Activated effector memory CD4-positive, alpha-beta T cell treated with anti-CD3 and anti-CD28 coated beads, Interleukin-2, amount 50 U/mL, for 16 hours (primary cell): ENCODE results near the gene SF3B4.
"Not testable (repeated sequence)": the region's sequence is repeated elsewhere in the genome, so short reads cannot be mapped to it uniquely, and the experiment has no call there.

ENCODE experiments used
- DNase-seq: peaks from one replicate; pipeline ENCODE4 v3.0.0-alpha.2; 2020

The SF3B4 gene

DNA sequence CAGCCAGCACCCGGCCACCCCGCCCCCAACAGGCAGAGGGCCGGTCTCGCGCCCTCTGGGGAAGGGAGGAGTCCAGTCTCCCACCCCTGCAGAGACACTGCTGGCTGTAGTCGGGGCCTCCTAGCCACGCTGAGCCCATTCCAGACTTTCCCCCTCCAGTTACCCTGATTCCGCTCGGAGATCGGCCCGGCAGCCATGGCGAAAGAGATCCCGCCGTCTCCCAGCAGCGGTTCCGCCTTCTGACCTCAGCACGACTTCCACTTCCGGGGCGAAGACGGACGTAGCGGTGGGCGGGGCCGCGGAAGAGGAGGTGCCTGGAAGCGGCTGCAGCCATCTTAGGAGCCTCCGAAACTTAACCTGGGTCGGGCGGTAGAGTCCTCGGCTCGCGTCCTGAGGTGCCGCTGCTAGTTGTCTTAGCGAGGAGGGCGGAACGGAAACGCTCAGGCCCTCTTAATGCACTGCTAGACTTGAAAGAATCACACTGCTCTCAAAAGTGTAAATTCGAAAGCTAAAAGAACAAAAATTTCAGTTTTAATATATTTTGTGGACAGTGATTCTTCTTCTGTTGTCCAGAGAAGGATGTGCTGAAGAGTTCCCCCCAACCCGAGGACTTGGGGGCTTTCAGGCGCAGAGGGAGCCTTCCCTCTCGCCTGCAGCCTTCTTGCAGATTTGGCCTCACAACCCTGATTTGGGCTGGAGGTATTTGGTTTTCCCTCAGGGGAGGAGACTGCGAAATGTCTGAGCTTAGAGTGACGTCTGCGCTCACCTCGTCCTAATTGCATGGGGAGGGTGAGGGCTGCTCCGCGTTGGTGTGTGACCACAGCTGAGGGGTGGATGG is at the start of gene SF3B4:
Gene SF3B4, minus strand, starts transcription at position 241 of the 838 bp plus-strand sequence. Its CDS starts 44 bp downstream, at position 197.
- peak; percentile 99 for DNase-seq

GRCh38 chr1:149977345-149977744 is 49.7 kb upstream of the SF3B4 start:
- DNase-seq = no peak

DNA sequence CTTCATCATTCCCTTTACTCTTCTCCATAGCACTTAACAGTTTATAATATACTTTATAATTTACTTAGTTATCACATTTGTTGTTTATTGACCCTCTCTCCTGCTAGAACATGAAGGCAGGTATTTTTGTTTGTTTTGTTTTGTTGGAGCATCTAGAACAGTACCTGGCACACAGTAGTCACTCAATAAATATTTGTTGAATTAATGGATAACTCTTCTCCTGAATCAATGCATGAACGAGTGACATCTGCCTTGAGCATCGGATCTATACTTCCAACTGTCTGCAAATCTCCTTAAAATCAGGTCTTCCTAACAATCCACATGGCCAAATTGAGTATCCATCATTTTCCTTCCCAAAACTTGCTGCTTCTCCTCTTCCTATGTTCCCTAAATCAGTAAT is 44.9 kb upstream of the SF3B4 start:
- no peak for DNase-seq

DNA sequence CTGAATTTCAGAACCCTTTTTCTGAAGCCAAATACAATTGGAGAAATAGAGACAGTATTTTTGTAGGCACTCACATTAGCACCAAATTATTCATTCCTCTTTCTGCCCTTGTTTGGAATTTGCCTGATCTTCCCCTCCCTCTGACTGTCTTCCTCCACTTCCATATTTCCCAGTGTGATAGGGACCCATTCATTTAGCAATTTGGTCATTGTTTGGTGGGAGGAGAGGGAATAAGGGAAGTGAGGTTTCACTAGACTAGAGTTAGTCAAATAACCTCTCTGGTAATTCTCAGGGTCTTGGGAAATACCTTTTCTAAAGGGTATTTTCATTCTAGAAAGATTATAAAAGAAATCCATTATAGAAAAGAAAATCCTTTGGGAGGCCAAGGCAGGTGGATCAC is 40.0 kb upstream of the SF3B4 start:
- DNase-seq = no peak

- no peak for DNase-seq
These were observed 39.4 kb upstream of the SF3B4 start for GRCh38 chr1:149967041-149967440.

DNA sequence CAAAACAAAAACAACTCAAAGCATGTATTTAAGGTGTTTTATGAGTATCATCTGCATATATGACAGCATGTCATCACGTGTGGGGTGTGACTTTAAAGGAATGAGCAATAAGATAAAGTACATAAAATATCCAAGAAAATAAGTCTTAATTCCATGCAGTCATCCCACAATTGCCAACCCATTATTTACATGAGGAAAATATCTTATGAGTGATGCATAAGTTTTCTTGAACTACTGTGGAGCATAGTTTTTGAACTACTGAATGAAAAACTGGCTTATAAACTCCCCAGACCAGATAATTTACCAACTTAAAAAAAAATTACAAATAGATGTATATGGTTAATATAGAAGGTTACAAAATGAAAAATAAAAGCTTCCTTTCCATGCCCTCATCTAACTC is 38.8 kb upstream of the SF3B4 start:
- no peak for DNase-seq

GRCh38 chr1:149965440-149965839 is 37.8 kb upstream of the SF3B4 start:
- DNase-seq = no peak

GRCh38 chr1:149963358-149963757 is 35.8 kb upstream of the SF3B4 start:
- no peak for DNase-seq

GRCh38 chr1:149962736-149963135 is 35.1 kb upstream of the SF3B4 start:
- DNase-seq = no peak

- DNase-seq = peak; percentile 67
These were observed 34.5 kb upstream of the SF3B4 start for GRCh38 chr1:149962039-149962647.

DNA sequence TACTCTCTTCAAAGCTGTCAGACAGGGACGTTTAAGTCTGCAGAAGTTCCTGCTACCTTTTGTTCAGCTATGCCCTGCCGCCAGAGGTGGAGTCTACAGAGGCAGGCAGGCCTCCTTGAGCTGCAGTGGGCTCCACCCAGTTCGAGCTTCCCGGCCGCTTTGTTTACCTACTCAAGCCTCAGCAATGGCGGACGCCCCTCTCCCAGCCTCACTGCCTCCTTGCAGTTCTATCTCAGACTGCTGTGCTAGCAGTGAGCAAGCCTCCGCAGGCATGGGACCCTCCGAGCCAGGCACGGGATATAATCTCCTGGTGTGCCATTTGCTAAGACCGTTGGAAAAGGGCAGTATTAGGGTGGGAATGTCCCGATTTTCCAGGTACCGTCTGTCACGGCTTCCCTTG is 29.9 kb upstream of the SF3B4 start:
- DNase-seq = not testable (repeated sequence)

DNA sequence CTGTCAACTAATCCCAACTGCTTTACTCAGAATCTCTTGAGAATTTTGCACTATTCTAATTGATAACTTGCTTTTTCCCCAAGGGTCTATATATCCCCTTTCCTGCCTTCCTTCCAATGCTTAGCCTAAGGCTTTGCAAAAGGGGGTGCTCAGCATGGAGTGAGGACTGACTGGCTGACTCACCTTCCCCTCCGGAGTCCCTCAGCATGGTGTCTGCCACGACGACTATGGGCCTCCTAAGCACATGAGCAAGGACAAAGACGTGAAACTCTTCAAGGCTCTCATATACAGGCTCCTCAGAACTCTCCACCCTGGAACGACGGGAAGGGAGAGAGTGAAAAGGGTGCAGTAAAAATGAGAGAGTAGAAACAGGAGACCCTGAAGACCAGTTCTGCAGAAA is 22.3 kb upstream of the SF3B4 start:
- no peak for DNase-seq

DNA sequence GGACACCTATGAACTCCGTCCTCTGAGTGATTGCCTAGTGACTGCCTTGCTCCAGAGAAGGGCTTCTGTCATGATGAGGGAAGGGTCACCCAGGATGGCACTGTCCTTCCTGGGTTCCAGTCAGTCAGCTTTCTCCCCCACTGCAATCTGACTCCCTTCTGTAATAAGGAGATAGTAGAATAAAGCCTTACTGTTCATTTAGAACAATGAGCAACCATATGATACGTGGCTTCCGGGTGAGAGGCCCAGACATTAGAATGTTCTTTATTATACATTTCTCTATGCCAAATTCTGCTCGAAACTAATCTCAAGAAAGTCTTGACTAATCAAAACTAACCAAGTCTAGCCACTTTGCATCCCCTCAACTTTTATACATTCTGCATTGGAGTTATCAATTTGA is 17.6 kb upstream of the SF3B4 start:
- no peak for DNase-seq

GRCh38 chr1:149942885-149943284 is 15.3 kb upstream of the SF3B4 start:
- DNase-seq = no peak

- no peak for DNase-seq
These were observed 14.6 kb upstream of the SF3B4 start for GRCh38 chr1:149942207-149942606.

- no peak for DNase-seq
These were observed 12.8 kb upstream of the SF3B4 start for GRCh38 chr1:149940427-149940826.

GRCh38 chr1:149938668-149939003 is 11.0 kb upstream of the SF3B4 start:
- DNase-seq = not testable (repeated sequence)

- DNase-seq = no peak
These were observed 10.2 kb upstream of the SF3B4 start for GRCh38 chr1:149937759-149938158.

DNA sequence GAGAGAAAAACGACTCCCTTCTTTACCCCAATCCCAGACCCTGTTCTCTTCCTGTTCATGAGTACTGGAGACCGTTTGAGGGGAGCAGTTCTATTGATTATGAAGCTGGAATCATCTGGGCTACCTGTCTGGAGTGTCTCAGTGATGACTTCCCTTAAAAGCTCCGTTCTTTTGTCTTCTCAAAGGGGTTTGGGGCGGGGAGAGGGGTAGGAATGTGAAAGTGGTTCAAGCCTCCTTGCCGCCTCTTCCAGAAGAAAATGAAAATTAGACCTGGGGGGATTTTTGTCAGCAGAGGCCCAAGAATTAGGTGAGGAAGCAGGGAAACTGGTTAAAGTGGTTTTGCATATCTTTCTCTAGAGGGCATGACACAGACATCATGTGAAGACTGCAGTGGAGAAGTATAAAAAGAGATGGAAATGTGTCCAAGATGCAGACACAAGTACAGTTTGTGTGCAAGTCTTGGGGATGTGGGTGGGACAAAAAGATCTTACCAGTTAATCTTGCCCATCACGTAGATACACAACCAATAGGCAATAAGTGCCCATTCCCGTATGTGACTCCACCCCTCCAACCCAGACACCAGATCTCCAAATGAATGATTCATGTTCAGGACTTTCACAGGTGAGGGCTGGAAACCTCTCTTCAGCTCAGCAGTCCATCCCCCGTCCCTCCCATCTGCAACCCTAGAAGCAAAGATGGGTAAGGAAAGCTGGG is 9.5 kb upstream of the SF3B4 start:
- DNase-seq = no peak

GRCh38 chr1:149936170-149936991 is 8.8 kb upstream of the SF3B4 start, which contains the start of gene MTMR11:
Gene MTMR11 (minus strand): TSS chr1:149936879. CDS start chr1:149936647, 232 bp downstream.
- DNase-seq = no peak

- DNase-seq = peak; percentile 9
These were observed 6.8 kb upstream of the SF3B4 start for GRCh38 chr1:149934356-149934755.

DNA sequence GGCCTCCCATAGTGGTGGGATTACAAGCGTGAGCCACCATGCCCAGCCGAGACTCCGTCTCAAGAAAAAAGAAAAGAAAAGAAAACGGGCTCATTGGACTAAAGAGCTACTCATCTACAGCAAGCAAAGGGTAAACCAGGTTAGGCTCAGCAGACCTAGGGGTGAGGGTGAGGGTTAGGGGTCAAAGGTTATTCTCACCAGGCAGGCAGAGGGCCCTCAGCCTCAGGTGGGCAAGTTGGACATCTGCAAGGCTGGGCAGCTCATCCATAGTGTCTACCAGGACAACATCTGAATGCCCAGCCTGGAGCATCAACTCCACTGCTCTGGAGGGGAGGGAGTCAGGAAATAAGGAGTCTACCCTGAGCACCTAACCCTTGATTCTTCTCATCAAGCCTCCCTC is 5.6 kb upstream of the SF3B4 start:
- DNase-seq = no peak

DNA sequence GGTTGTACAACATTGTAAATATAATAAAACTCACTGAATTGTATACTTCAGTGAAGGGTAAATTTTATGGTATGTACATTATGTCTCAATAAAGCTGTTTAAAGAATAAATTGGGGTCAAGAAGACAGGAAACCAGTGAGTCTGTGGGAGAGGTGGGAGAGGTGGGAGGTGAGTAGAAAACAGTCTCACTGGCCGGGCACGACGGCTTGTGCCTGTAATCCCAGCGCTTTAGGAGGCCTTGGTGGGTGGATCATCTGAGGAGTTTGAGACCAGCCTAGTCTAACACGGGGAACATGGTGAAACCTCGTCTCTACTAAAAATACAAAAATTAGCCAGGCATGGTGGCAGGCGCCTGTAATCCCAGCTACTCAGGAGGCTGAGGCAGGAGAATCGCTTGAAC is 4.9 kb upstream of the SF3B4 start:
- DNase-seq = peak; percentile 19
